GOT3 (cell line): ENCODE results near the gene RPGRIP1L.
"Not testable (repeated sequence)": the region's sequence is repeated elsewhere in the genome, so short reads cannot be mapped to it uniquely, and the experiment has no call there.

Source experiments
- DNase-seq: peaks from one replicate; lab custom pipeline; 2025; ENCODE audit warnings: mixed read lengths; lab: John Stamatoyannopoulos, UW

RPGRIP1L gene

DNA sequence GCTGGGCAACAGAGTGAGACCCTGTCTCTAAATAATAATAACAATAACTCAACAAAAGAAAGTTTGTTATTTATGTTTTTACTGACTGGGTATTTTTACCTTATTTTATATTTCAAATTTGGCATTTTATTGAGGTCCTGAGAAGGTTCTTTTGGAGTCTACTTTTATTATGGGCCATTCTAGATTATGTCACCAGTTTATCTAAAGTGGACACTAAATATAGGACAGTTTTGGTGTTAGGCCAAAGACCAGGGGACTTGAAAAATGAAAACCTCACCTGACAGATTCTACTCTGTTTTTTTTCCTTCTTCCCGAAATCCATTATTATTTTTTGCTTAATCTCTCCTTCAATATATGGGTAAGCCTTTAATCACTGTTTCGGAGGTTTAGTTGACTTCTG lies 8.4 kb upstream of the RPGRIP1L start:
- no peak for DNase-seq

DNA sequence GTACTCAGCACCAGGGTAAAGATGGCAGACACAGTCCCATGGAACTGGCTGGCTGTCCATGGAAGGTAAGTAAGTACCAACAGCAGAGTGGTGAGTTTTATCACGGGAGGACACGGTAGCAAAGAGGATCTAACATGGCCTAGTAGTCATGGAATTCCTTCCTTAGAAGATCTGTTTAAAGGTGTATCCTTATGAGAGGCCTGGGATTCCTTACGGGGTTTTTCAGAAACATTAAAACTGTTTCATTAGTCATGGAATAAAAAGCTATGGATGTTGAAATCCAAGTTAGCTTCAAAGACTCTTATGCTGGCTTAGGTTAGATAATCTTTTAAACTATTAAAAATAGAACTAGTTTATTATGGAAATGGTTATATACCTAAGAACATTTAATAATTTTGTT lies 7.7 kb upstream of the RPGRIP1L start:
- DNase-seq = no peak

DNA sequence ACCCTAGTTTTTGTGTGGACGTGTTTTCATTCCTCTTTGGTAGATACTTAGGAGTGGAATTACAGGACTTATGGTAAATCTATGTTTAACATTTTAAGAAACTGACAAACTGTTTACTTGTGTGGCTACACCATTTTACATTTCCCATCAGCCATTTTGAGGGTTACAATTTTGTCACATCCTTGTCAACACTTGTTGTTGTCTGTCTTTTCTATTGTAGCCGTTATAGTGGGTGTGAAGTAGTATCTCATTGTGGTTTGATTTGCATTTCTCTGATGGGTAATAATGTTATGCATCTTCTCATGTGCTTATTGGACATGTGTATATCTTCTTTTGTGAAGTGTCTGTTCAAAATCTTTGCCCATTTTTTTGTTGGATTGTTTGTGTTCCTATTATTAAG lies 4.8 kb upstream of the RPGRIP1L start:
- DNase-seq = no peak

DNA sequence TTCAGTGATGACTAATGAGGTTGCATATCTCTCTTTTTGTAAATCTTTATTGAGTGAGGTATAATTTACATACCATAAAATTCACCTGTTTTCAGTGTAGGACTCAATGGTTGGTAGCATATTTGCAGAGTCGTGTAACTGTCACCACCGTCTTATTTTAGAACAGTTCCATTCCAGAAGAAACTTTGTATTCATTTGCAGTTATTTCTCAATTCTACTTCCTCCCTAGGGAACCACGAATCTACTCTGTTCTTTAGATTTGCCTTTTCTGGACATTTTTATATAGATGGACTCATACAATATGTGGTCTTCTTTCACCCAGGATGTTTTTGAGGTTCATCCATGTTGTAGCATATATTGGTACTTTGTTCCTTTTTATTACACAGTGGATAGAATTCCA lies 4.0 kb upstream of the RPGRIP1L start:
- DNase-seq = no peak

DNA sequence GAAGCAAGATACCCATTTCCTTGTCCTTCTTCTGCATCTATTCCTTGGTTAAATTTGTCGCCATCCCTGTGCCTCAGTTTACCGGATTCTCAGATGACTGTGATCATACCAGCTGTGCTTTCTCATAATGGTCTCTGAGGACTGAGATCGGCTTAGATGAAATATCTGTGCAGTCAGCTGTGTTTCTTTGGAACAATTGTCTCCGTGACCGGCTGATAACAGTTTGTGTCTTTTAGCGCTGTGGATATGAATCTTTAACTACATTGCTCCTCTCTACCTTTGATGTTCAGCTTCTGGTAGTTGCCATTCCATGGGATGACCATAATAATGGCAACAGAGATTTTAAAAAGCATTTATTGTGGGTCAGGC lies 770 bp upstream of the RPGRIP1L start:
- no peak for DNase-seq

DNA sequence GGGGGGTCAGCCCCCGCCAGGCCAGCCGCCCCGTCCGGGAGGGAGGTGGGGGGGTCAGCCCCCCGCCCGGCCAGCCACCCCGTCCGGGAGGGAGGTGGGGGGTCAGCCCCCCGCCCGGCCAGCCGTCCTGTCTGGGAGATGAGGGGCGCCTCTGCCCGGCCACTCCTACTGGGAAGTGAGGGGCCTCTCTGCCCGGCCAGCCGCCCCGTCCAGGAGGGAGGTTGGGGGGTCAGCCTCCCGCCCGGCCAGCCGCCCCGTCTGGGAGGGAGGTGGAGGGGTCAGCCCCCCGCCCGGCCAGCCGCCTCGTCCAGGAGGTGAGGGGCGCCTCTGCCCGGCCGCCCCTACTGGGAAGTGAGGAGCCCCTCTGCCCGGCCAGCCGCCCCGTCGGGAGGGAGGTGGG lies 5.4 kb downstream of the RPGRIP1L start:
- DNase-seq = not testable (repeated sequence)

DNA sequence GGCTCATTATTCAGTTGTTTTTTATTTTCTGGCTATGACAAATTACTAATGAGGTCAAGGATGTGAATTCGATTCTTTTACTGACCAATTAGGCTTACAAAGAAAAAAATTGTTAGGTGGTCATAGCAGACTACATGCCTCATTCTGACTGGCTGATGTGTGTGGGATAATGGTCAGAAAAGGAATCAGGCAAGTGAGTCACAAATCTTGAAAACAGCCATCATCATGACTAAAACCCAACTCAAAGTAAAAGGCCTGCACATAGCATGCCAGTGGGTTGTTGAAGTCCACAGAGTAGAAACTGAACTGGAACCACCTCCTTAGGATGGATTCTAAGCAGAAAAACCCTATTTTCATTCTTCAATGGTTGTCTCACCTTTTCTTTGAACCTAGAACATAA lies 8.6 kb downstream of the RPGRIP1L start:
- no peak for DNase-seq

DNA sequence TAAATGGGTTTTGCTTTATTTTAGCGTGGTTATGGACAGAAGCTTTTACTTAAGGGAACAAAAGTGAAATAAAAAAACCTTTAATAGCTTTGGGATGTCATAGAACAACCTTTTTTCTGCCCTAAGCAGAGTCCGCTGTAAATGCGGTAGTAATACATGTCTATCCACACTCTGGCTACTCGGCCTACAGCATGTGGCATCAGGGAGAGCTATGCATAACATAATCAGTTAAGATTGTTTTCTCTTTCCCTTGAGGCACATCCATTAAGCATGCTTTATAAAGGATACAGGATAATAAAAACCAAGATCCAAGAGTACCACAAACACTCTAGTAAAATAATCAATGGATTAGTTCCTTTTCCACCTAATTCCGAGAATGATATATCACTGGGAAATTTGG lies 10.3 kb downstream of the RPGRIP1L start:
- no peak for DNase-seq

DNA sequence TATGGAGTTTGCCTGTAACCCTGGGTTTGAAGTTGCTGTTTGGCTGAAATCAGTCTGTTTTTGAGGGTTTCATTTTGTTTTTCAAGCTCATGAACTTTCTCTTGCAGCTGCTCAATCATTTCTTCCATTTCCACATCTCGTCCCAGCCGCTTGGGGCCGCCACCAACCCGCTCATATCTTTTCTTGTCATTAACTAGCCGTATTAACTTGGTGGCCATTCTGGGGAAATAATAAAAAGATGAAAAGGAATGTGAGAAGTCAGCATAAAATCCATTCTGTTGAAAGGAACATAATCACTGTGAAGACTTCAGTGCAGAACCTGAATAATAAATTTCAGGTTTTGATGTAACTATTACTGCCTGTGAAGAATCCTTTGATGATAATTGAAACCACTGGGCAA lies 11.5 kb downstream of the RPGRIP1L start:
- no peak for DNase-seq

DNA sequence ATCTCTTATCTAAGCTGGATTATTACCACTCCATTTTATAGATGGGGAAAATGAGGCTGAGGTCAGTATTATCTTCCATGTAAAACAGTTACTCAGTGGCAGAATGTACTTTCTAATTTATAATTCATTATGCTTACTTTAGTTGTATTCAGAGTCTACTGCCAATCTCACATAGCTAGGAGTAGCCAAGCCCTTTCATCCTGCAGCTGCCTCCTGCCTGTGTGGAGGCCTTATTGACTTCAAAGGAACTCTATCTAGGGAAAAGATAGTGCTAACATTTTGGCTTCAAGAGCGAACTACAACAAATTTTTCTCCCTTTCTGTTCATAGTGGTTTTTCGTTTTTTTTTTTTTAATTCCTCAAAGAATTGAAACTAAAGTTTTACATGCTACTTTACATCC lies 12.9 kb downstream of the RPGRIP1L start:
- no peak for DNase-seq

DNA sequence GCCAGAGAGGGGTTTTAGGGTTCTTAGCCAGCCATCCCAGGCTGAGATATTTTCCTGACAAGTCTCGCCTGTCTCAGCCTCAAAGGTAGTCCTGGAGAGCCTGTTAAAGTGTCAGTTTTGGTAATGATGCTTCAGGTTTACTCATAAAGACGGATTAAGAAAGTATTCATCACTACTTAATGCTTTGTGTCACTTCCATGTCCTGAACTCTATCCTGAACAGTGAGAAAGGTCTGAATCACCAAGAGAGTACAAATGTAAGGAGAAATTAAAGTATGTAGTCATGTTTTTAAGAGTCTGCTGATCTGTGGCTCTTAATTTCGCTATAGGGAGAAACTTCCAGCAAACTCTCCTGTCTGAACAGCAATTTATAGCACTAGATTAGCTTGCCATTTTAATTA lies 14.0 kb downstream of the RPGRIP1L start:
- no peak for DNase-seq

DNA sequence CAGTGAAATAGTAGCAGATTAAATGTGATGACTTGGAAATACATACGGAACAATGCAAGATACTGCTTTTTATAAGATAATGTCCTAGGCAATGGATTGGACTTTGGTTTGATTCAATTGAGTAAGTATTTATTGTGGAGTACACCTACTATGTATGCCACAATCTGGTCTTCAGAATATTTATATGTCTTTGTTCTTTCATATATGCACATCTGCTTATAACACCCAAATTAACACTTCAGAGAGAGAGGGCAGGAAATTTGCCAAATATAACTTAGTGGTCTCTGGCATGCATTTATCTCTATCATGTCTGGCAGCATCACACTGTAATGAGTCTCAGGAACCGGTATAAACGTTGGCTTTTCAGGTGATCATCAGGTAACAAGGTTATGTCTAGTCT lies 16.9 kb downstream of the RPGRIP1L start:
- DNase-seq = no peak

DNA sequence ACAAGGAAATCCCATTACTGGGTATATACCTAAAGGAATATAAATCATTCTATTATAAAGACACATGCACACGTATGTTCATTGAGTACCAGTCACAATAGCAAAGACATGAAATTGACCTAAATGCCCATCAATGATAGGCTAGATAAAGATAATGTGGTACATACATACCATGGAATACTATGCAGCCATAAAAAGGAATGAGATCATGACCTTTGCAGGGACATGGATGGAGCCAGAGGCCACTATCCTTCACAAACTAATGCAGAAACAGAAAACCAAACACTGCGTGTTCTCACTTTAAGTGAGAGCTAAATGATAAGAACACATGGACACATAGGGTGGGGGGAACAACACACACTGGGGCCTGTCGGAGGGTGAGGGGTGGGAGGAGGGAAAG lies 18.3 kb downstream of the RPGRIP1L start:
- DNase-seq = not testable (repeated sequence)

DNA sequence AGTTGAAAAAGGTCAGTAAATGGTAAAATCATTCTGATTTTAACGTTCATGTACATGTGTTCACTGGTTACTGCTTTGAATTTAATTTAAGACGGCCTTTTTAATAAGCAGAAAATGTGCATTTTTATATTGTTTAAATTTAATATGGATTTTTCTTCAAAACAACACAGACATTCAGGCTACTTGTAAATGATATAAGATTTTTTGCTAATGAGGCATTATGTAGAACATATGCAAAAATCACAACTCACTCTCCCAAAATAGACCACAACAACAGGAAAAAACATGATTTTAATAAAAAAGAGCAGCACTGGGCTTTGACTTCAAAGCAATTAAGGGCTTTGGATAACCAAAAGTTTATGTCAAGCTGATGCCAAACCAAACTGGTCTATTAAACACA lies 22.3 kb downstream of the RPGRIP1L start:
- no peak for DNase-seq

DNA sequence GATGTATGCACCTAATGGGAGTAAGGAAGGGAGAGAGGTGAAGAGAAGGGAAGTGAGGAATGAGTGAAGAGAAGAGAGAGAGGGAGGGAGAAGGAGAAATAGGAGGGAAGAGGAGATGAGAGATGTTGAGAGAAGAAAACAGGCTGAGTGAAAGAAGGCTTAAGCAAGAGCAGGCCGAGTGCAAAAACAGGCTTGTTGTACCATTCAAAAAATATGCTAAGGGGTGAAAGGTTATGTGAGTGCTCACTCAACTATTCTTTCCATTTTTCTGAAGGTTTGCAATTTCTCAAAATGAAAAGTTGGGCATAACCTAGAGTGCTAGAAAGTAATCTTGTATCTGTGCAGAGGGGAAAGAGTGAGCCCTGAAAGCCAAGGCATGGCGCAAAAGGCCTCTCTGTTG lies 22.9 kb downstream of the RPGRIP1L start:
- no peak for DNase-seq

DNA sequence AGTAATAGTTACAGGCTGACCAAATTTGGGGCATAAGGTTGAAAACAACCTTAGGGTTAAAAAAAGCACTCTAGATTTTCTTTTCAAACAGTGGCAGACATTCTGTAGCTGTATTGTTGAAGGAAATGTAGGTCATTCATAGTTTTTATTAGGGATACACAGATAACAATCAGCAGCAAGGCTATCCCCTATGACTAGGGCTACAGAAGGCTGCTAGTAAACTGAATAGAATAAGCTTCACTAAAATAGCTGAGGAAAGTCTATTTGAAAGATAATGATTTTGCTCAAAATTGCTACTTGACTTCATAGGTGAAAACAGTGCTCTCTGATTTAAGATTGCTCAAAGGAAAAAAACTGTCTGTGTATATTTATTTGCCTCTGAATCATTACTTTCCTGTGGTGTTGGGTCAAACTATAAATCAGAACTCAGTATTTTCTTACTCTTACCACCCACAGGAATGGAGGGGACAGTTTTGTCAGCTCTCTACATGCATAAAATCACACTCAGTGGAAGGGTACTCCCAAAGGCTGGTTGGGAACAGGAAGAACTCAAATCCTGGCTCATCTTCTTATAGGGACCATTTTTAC lies 24.8 kb downstream of the RPGRIP1L start:
- DNase-seq = no peak

DNA sequence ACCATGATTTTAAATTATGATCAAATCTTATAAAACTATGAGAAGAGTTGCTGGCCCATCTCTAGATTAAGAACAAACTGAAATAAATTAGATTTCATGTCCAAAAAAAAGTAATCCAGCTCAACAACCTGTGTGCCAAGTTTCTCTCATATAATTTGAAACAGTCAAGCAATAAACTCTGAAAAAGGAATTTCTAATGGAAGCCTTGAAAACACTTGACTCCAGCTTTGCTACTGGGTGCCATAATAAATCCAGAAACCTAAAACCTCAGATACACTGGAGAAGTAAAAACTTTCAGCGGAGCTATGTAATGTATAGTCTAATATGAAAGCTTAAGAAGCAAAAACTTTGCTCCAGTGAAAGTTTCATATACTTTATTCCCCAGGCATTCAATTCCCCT lies 25.5 kb downstream of the RPGRIP1L start:
- no peak for DNase-seq

DNA sequence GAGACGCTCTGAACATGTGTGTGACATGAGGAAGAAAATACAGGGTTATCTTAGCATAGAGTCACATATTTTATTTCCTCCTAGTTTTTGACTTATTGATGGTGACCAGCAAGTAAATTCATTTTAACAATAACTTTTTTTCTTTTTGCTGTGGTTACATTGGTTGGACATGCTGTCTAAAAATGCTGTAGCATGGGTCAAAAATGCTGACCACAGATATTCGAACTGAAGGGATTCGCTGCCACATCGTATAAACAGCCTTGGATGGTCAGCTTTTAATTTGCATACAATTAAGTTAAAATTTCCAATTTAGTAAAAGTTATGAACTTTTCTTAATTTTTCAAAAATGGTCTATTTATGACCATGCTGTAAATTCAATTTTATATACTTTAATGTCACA lies 30.5 kb downstream of the RPGRIP1L start:
- DNase-seq = no peak

DNA sequence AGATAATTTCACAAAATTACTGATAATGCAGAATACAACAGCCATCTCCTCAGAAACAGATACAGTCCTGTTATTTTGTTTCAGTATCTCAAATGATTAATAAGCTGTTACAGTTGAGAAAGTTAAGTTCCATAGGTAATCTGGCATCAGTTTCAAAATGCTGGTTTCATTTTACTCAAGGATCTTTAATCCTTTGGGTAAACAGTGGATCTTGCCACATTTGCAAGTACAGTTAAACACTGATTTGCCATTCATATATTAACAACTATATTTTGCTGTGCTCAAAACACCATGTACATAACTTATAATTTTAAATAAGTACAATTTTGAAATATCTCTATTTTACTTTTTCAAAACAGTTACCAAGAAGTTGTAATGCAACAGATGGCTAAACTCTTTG lies 31.2 kb downstream of the RPGRIP1L start:
- DNase-seq = no peak

DNA sequence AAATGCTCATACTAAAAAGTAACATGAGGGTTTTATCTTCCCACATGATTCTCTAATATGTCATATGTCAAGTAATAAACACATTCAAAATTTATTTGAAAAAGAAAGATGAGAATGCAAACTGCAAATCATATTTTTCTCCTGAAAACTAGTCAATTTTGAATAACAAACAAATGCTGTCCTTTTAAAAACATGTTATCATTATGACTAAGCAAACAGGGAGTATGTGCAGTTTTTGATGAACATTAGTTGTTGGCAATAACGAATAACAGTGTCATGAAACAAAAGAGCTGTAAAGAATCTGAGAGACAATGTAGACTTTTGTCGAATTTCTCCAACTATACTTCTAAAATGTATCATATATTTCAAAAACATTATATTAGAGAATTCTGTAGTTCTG lies 34.8 kb downstream of the RPGRIP1L start:
- no peak for DNase-seq

DNA sequence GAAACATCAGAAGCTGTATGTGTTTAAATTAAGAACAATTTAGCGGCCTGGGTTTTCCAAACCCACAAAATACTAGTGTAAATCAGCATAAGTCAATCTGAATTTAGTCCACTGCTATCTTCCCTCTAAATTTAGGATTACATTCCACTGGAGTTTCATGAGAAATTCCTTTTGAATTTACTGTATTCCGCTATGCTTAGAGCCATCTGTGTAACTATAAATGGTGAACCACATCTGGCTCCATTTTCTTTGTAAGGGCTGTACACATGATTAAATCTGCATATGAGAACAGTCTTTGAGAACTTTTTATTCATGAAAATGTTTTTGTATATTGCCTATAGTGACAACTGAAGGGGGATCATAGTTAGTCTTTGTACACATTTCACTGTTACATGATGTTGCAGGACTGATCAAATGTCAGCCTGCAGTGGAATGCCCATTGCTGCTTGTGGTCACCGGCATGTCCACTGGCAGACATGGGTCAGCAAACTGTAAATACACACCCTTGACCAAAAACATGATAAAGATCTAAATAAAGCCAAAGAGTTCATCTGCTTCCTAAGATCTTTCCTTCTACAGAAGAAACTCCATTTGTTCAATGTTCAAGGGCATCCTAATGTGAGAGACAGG lies 36.8 kb downstream of the RPGRIP1L start:
- no peak for DNase-seq

DNA sequence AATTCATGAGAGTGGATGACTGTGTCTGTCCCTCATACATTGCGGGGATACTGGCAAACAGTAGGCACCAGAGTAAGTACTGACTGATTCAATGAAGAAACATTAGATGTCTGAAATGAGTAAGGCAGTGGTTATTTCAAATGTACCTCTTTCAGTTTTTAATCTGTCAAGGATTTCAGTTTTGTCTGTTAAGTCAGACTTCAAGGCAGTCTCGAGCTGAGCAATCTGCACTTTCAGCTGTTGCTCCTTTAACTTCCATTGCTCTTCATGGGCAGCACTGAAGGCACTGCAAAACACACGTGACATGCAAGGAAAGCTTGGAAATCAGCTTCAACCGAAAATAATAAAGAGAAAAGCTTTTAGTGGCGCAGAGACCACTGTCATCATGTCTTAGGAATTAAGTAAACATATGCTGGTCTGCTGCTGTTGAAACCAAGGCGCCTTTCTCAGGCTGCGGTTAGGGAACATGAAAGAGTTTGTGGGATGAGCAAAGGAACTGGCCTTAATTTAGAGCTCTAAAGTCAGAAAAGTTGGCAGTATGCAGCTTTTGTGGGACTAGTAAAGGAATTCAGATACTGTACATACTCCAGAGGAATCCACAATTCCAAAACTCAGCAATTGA lies 38.8 kb downstream of the RPGRIP1L start:
- no peak for DNase-seq

DNA sequence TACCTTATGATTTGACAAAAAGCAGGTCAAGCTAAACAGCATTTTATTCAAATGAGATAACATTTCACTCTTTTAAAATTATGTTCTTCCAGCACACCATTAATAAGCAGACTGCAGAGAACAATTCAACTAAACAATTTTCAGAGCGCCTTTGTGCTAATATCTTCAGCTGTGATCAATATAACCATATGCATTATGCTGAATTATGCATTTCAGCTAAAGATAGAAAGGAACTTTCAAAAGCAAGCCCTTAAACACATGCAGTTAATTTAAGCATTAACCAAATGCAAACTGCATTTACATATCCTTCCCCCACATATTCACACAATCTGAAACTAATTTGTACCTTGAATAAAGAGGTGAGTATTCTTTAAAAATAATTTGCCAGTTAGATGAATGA lies 41.6 kb downstream of the RPGRIP1L start:
- no peak for DNase-seq

DNA sequence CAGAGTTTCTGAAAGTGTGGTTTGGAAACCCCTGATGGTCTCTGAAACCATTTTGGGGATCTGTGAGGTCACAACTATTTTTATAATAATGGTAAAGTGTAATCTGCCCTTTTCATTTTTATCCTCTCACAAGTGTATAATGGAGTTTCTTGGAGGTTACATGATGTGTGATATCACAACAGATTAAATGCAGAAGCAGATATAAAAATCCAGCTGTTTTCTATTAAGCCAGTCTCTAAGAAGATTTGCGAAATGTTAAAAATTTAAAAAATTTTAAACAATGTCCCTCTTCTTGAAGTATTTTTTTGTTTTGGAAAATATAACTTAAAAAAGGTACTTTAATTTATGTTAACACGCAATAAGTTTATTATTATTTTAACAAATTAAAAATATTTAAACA lies 48.7 kb downstream of the RPGRIP1L start:
- no peak for DNase-seq
